ENCODE data around the gene GPC2.

GPC2 gene

GRCh38 chr7:100119970-100120732, 57.0 kb downstream of the GPC2 start:
- DNase-seq: peak; percentile 45 to 76 (median 62)
